Left forelimb (tissue), 1 donor: Measurements from ENCODE around the gene NDRG2.

Experiments
- DNase-seq: peaks from one replicate; pipeline ENCODE4 v3.0.0-alpha.2; 2018; ENCODE audit warnings: low spot score

The NDRG2 gene

DNA sequence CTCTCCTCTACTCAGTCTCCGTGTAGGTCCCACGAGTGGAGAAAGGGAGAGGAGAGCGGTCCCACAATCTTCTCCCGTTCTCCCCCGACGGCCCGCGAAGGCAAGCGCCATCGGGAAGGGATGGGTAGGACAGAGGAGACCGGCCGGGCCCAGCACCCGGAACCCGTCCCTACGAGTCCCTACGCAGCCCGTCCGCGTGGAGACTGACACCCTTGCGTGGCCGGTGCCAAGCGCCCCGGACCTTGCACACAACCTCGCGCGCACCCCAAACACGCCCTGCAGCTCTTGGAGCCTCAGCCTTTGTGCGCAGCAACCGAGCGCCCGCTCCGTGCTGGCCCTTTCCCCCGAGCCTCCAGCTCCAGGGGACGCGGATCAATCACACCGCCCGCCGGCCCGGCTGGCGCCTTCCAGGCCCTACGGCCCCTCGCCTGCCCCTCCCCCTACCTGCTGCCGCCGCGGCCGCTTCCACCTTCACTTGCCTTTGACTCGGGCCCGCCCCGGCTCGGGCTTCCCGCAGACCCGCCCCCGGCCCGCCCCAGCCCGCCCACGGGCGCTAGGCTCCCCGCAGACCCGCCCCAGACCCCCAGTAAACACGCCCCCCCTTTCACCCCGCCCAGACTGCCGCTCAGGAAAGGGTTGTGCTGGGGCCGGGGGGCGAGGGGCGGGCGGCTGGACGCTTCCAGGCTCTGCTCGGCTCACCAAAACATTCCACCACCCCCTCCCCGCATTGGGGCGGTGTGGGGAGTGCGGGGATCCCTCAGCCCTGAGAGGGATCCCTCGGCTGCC lies at the start of gene NDRG2:
NDRG2 (minus strand) TSS at position 477 of the 786 bp plus-strand sequence. CDS start 1,746 bp downstream, outside the sequence.
- DNase-seq = peak; percentile 83

GRCh38 chr14:21073921-21074320 lies 49.1 kb upstream of the NDRG2 start:
- no peak for DNase-seq

DNA sequence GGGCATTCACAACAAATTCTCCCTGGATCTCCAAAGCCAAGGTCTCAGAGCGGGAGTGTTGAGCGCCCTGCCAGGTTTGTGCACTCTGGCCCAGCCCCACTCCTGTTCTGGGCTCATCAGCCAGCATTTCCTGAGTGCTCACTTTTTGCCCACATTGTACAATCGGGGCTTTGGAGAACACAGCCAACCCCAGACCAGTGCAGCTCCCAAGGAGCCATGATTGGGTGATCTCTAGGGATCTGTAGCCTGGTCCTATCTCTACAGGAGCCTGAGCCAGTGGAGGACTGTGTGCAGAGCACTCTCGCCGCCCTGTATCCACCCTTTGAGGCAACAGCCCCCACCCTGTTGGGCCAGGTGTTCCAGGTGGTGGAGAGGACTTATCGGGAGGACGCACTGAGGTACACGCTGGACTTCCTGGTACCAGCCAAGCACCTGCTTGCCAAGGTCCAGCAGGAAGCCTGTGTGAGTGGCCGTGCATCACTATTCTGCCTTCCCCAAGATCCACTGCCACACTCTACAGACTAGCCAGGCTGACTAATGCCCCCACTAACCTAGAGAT lies 48.0 kb upstream of the NDRG2 start:
- no peak for DNase-seq

DNA sequence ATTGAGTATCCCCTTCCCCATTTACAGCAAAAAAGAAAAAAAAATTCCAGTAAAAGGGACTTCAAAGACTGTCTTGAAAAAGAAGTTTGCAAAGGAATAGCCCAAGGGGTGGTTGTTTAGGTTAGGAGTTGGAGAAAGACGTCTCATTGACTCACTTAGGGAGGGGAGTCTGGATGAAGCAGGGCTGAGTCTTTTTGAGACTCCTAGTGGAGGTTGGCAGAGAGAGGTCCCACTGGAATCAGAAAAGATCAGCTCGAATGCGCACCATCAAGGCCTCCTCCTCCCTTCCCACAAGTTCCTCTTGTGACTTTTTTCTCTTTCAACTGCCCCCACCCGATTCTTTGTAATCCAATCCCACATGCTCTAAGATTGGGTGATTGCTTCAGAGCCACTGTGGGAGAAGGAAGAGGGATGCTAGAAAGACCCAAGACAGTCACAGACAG lies 47.2 kb upstream of the NDRG2 start:
- DNase-seq = no peak

GRCh38 chr14:21071225-21072030 lies 46.6 kb upstream of the NDRG2 start:
- peak; percentile 96 for DNase-seq

GRCh38 chr14:21070610-21071224 lies 45.9 kb upstream of the NDRG2 start:
- DNase-seq = no peak

DNA sequence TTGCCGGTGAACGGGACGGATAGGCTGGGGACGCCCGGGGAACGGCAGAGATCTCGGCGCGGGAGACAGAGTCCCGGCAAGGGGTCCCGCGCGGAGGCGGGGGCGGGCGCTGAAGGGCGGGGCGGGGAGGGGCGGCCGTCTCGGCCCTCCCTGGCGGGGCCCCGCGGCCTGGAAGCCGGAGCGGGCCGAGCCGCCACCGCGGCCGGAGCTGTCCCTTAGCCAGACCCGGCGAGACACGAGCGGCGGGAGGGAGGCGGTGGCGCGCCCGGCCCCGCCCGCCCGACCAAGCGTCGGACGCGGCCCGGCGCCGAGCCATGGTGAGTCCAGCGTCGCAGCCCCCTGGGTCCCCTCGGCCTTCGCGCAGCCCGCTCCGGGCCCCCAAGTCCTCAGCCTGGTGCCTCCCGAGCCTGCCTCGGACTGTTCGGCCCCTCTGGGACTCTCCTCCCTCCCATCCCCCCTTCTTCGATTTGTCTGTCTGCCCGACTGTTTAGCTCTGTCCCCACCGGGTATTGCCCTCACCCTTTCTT lies 45.3 kb upstream of the NDRG2 start, which contains the start of gene ARHGEF40:
ARHGEF40 (plus strand) TSS at position 222 of the 527 bp plus-strand sequence; CDS start at position 315, 93 bp downstream.
- peak; percentile 87 for DNase-seq

DNA sequence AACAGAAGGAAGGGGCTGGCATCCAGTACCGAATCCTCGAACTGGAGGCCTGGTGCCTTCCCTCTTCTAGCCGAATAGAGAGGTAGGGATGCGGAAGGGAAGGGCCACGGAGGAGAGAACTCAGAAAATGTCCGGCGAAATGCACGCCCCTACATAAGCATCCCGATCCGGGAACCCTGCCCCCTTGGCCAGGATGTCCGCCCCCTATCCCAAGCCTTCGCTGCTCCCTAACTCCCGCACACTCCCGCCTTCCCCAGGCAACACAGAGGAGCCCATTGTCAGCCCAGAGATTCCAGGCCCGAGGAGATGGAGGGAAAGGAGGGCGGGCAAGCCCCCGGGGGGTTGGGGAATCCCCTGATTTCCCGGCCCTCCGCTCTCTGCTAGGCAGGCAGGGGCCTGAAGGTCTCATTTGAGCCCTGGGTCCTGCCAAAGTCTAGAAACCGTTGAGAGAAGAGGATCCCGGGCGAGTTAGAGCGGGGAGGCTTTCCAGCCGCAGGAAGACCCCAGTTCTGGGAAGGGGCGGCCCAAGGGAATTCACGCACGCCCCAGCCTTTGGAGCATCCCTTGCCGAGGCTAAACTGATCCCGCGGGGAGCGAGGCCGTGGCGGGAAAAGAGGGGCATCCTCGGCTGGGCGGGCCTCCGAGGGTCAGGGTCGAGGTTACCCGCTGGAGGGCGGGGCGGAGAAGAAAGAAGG lies 44.7 kb upstream of the NDRG2 start:
- DNase-seq = peak; percentile 87

DNA sequence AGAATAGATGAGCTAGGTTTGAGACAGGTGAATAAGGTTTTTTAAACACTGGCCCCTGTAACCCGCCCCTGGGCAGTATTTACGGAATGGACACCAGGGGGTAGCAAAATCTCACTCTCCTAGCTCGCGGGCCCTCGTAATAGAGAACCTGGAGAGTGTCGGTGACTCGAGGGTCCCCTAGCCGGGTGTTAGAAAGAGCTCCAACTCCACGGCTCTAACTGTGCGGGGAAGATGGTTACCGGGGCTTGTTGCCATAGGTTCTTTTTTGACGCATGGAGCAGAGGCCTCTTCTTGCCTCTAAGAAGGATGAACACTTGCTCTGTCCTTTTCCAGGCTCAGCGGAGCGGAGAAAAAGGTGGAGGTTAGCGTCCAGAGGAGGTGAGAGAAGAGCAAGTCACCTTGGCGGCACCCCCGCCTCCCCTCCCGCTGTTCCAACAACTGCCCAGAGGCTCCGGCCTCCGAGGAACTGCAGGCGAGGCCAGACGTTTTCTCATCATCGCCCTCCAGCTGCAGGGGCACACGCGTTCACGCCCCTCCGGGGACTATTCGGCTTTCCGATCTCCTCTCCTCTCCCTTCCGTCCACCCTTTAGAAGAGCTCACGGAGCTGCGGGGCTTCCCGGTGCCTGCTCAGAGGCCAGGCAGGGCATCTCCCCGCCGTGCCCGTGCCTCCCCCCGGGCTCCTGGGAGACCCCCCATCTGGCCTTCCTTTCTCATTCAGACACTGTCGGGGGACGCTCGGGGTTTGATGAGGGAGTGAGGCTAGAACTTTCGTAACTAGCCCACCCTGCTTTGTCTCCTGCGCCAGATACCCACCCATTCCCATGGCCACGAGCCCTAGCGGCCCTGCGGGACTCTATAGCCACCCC lies 43.9 kb upstream of the NDRG2 start:
- no peak for DNase-seq

DNA sequence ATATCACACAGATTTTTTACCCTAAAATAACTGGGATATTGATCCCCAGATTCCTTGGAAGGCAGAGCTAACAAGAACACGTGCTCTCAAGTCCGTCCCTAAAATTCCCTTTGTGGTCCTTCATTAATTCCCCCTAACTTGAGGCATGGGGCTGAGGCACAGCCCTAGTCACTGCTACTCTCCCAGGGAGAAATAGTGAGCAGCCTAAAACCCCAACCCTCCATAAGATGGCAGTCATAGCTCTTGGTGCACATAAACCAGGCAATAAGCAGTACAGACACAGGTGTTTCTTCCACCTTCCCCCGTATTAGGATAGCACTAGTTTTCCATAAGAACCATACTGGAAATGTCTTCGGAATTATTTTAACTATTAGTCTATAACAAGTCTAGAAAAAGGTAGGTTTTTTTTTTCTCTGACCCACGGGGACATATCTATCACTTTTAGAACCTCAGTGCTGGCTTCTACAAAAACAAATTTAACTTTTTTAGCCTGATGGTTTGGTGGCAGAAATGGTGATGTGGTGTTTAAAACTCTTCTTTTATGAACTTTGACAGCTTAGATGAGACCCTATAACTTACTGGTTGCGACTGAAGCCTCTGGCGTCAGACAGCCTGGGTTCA lies 42.1 kb upstream of the NDRG2 start:
- DNase-seq = no peak

DNA sequence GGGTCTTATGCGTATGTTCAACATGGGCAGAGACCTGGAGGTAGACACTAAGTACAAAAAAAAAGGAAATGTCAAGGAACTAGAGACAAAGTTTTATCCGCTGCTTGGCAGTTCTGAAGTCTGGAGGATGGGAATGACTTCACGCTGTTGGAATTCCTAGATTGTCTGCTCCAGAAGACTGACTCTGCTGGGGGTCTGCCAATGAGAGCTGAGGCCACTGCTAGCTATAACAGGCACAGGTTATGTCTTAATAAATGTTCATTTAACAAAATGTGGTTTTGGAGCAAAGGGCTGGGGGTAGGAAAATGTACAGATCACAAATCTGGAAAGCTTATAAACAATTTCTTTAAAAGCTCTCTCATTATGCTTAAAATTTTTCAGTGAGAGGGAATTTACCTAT lies 38.6 kb upstream of the NDRG2 start:
- no peak for DNase-seq

- DNase-seq = no peak
These were observed 36.4 kb upstream of the NDRG2 start for GRCh38 chr14:21061347-21061668.

- no peak for DNase-seq
These were observed 35.9 kb upstream of the NDRG2 start for GRCh38 chr14:21060614-21061346.

- no peak for DNase-seq
These were observed 35.2 kb upstream of the NDRG2 start for GRCh38 chr14:21059842-21060613.

DNA sequence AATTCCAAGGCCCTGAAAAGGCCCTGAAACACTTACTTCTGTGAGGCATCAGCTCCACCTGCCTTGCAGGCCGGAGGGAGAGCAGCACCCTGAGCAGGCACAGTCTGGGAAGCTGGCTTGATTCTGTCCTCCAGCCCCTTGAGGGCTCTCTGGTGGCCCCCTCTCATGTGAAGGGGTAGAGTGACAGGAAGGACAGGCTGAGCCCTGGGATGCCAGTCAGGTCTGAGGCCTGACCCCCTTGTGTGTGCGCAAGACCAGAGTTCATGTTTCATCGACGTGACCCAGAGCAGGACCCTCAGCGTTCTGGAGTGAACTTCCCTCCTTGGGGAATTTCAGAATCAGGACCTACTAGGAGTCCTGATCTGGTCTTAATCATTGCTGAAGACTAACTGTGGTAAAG lies 34.0 kb upstream of the NDRG2 start:
- DNase-seq = no peak

DNA sequence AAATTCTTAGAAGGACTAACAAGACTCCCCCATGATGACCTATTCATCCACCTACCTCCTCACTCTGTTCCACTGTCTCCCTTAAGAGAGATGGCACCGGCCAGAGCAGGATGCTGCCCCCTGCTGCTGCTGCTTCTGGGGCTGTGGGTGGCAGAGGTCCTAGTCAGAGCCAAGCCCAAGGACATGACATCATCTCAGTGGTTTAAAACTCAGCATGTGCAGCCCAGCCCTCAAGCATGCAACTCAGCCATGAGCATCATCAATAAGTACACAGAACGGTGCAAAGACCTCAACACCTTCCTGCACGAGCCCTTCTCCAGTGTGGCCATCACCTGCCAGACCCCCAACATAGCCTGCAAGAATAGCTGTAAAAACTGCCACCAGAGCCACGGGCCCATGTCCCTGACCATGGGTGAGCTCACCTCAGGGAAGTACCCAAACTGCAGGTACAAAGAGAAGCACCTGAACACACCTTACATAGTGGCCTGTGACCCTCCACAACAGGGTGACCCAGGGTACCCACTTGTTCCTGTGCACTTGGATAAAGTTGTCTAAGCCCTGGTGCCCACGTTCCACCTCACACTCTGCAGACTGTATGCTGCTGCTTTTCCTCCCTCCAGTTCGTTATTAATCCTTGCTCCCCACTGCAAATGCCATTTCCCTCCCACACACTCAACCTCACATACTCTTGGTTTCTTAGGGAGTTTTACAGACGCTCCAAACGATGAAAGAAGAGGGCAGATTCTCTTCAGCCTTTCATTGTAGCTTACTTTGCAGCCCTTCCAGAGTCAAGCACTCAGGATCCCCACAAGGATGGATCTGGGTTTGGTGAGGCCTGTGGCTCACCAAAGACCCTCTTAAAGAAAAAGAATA lies 33.2 kb upstream of the NDRG2 start, which contains the start of gene RNASE8:
RNASE8 (plus strand) TSS at position 20 of the 873 bp plus-strand sequence; CDS start at position 91, 71 bp downstream.
- DNase-seq = no peak

DNA sequence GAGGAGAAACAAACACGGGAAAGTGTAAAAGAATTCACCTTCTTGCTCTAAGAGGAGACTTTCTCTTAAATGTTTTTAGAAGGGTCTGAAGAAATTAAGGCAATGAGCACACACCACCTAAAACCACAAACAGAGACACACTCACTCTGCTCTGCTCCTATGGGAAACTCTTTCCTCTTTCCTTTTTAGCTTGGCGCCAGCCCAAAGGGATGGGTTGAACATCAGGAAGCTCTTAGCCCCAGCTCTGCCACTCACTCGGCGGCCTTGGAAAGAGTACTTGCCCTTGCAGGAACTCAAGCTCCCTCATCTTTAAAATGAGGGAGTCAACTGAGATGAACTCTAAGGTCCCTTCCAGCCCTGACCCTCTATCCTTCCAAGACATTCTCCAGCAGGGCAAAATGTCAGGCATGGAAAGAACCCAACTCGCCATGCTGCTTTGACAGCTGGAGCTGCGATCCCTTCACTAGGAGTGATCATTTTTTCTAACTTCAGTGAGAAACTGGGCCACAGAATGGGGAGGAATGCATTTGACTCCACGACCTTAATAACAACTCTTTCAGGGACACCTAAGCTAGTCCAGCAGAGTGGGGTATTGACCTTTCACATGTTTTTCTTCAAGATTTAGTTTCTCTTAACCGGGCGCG lies 31.8 kb upstream of the NDRG2 start:
- DNase-seq = no peak
